Lower lobe of right lung (tissue), 2 donors: Measurements from ENCODE around the gene KMT2B. TPM values are rescaled to one million over a fixed set of nuclear protein-coding genes. Genes with fewer than 3 reads are reported as not detected.

ENCODE experiments used
- ATAC-seq, 2 donors: fragments of 200-7000 bp; cut with Tn5 transposase; one replicate each; pipeline ENCODE4 v1.9.1; 2020 to 2022; ENCODE audit warnings: mild to moderate bottlenecking in 2 of 2, moderate library complexity in 2 of 2
- DNase-seq: peaks from one replicate; pipeline ENCODE4 v3.0.0-alpha.2; 2020
- H3K27ac ChIP-seq: fragments of 200-600 bp; one replicate; pipeline ENCODE4 v1.8.0; 2022
- H3K27me3 ChIP-seq: fragments of 200-600 bp; one replicate; pipeline ENCODE4 v1.8.0; 2022; ENCODE audit warnings: low read depth
- H3K36me3 ChIP-seq: fragments of 200-600 bp; one replicate; pipeline ENCODE4 v1.8.0; 2022; ENCODE audit warnings: mild to moderate bottlenecking
- H3K4me1 ChIP-seq: fragments of 200-600 bp; one replicate; pipeline ENCODE4 v1.8.0; 2022
- H3K4me3 ChIP-seq: fragments of 200-600 bp; one replicate; pipeline ENCODE4 v1.8.0; 2022; ENCODE audit warnings: mild to moderate bottlenecking
- H3K9me3 ChIP-seq: fragments of 200-600 bp; one replicate; pipeline ENCODE4 v1.8.0; 2022
- intact Hi-C: fragments of 100-400 bp; cut with DNase I; formaldehyde crosslinking; loops from one replicate; pipeline ENCODE4 v1.11.0; 2022
- total RNA-seq: library from RNA; stranded (reverse); fragmentation: NEBNext Ultra II Directional; extraction: Animal tissue kit (Norgen Biotek cat#: 25700); gene quantifications from one replicate; pipeline ENCODE4 v1.2.1, GENCODE V29; 2021
- TF ChIP-seq, protein P1 (sequence below): fragments of 200-600 bp; IDR thresholded peaks from one replicate; pipeline ENCODE4 v1.8.0; 2022; ENCODE audit warnings: antibody characterized with exemption, mild to moderate bottlenecking
- donor health status: DM: no; HTN: yes; CAD: no; lungs with severe emphysema.

Gene KMT2B
- total RNA-seq, 1 donor from 2014 or later = 37.2 TPM

DNA sequence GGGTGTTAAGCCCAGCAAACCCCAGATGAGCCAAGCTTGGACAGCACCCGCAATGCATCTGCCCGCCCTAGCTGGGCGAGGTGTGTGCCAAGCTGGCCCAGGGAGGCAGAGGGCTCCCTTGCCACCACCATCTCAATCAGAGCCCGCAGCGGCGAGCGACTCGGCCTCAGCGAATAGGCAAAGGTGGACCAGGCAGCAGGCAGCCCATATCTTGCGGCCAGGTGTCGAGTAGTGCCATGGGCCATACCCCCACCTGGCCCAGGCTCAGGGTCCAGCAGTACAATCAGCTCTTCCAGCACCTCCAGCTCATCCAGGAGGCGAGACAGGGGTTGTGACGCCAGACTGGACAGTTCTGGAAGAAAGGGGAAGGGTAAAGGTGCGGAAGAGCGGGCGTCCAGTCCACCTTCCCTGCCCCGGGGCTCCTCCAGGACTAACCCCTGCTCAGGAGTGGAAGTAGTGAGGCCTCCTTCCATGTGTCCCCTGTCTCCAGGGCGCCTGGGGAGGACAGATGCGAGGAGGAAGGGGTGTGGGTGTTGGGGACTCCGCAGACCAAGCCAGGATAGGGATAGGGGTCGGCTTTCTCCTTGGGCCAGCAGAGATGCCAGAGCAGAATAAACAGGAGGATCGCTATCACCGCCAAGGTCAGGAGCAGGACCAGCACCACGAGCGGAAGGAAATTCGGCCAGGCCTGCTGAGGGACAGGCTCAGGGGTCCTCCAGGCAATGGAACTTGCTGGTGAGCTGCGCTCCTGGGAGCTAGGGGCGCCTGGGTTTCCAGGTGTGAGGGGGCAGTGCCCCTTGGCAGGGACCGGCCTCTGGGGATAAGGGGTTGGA, 21.7 kb downstream of the KMT2B start:
- intact Hi-C loops = no loop called here
- TF ChIP-seq, protein P1, sequence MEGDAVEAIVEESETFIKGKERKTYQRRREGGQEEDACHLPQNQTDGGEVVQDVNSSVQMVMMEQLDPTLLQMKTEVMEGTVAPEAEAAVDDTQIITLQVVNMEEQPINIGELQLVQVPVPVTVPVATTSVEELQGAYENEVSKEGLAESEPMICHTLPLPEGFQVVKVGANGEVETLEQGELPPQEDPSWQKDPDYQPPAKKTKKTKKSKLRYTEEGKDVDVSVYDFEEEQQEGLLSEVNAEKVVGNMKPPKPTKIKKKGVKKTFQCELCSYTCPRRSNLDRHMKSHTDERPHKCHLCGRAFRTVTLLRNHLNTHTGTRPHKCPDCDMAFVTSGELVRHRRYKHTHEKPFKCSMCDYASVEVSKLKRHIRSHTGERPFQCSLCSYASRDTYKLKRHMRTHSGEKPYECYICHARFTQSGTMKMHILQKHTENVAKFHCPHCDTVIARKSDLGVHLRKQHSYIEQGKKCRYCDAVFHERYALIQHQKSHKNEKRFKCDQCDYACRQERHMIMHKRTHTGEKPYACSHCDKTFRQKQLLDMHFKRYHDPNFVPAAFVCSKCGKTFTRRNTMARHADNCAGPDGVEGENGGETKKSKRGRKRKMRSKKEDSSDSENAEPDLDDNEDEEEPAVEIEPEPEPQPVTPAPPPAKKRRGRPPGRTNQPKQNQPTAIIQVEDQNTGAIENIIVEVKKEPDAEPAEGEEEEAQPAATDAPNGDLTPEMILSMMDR = no peak
- peak overlapping the region; percentile 64 for H3K4me3 ChIP-seq
- H3K27ac ChIP-seq = peak overlapping the region; percentile 88
- H3K36me3 ChIP-seq = peaks cover 50% of the 10 kb centered on the region
- no peaks in the 10 kb centered on the region for H3K27me3 ChIP-seq
- no peak for DNase-seq
- H3K4me1 ChIP-seq = peaks cover 40% of the 10 kb centered on the region
- no peaks in the 10 kb centered on the region for H3K9me3 ChIP-seq
- no peak for ATAC-seq

DNA sequence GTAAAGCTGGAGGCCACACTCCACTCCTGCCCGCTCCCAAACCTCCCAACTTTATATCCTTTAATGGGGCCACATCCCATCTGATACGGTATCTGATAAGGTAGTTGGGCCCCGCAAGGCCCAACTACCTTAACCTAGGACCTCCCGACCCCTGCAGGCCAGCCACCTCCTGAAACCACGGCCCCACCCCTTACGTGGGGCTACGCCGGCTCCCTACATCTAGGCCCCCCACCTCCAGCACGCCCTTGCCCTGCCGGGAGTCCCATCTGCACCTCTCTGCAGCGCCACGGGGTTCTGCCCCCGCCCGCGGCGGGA, 22.3 kb downstream of the KMT2B start:
- Histone ChIP-seq H3K27ac (peak overlapping the region; percentile 88), H3K4me1 (peaks cover 41% of the 10 kb centered on the region), H3K27me3 (no peaks in the 10 kb centered on the region), H3K36me3 (peaks cover 44% of the 10 kb centered on the region), H3K9me3 (no peaks in the 10 kb centered on the region), H3K4me3 (peak overlapping the region; percentile 64)
- ATAC-seq (no peak), DNase-seq (no peak)
- intact Hi-C loops = no loop called here
- TF ChIP-seq, protein P1 = no peak

DNA sequence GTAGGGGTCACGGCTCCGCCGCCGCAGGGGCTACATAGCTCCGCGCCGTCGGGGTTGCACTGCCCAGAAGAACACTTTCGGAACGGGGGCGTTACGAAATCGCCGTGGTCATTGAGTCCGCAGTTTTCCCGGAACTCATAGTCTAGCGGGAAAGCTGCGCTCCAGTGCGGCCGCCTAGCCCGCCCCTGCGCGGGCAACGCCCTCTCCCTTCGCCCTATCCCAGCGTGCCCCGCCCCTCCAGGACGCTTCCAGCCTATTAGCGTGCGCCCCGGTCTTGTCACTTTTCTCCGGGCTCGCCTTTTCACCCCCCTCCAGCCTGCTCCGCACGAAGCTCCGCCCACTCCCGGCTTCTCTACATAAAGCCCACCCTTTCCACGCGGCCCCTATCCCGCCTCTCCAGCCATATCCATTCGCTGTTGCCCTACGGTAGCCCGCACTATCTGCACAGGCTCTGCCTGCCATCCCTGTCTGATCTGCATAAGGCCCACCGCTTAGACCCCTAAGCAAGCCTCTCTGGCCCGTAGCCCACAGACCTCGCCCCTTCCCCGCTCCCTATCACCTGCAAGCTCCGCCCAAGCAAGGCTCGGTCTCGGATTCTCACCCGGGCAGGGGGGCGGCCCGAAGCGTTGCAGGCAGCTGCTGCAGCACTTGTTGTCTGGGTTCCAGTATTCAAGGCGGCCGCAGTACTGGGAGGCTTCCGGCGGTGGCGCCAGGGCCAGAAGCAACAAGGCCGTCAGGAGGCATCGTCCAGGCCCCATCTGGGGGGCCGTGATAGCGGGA, 22.8 kb downstream of the KMT2B start:
- Histone ChIP-seq H3K4me3 (peak overlapping the region; percentile 64), H3K27me3 (no peaks in the 10 kb centered on the region), H3K27ac (peak overlapping the region; percentile 88), H3K36me3 (peaks cover 39% of the 10 kb centered on the region), H3K4me1 (peaks cover 41% of the 10 kb centered on the region), H3K9me3 (no peaks in the 10 kb centered on the region)
- intact Hi-C loops = no loop called here
- ATAC-seq = peak; percentile 89 to 91
- TF ChIP-seq, protein P1 = peak; percentile 18
- peak; percentile 99 for DNase-seq

DNA sequence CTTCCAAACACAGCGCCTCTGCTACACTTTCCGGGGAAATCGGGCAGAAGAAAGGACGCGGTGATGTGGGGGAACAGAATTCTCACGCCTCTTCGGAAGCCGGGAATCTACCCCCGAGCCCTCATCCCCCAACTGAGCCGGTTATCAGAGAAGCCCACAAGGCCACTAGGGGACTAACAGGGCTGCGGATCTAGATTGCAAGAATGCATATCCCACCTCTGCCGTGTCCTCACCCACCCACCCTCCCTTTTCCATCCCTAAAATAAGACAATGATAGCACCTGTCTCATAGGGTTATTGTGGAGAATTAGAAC, 23.4 kb downstream of the KMT2B start:
- Histone ChIP-seq H3K27me3 (no peaks in the 10 kb centered on the region), H3K36me3 (peaks cover 34% of the 10 kb centered on the region), H3K4me3 (peak overlapping the region; percentile 64), H3K9me3 (no peaks in the 10 kb centered on the region), H3K27ac (peak overlapping the region; percentile 88), H3K4me1 (peaks cover 45% of the 10 kb centered on the region)
- TF ChIP-seq, protein P1 = no peak
- intact Hi-C loops = no loop called here
- ATAC-seq (no peak), DNase-seq (no peak)

DNA sequence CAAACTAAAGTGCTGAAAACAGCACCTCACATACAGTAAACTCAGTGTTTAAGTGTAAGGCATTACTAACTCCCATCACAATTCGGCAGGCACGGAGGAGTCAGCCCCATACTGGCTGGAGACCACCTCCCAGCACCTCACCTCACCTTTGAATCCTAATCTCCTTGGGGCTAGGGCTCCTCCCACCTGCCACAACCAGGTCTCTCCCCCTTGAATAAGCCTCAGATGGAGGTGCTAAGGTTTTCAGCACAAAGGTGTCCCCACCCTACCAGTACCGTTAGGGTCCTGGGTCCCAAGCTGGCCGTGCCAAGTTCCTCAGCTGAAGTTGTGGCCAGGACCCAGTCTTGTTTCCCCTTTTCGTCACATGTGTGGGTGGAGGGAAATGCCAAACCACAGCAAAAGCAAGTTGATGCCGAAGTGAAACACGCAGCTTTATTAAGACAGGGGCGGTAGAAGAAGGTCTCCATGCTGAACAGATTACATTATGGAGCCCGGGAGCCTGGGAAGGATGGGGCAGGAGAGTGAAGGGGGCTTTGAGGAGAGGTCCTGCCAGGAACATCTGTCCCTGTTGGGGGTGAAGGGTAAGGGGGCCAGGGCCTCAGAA, 24.4 kb downstream of the KMT2B start, which contains the start of gene IGFLR1:
TSS of gene IGFLR1 (minus strand) at position 332 of the 604 bp plus-strand sequence. CDS start 1,272 bp downstream, outside the sequence.
- H3K4me1 ChIP-seq = peaks cover 53% of the 10 kb centered on the region
- H3K36me3 ChIP-seq = peaks cover 23% of the 10 kb centered on the region
- no peak for DNase-seq
- TF ChIP-seq, protein P1 = no peak
- no peaks in the 10 kb centered on the region for H3K9me3 ChIP-seq
- no peak for ATAC-seq
- H3K4me3 ChIP-seq = peak within 1 kb of the TSS; percentile 64
- no peaks in the 10 kb centered on the region for H3K27me3 ChIP-seq
- intact Hi-C loops = no loop called here
- H3K27ac ChIP-seq = peak within 1 kb of the TSS; percentile 88
